NCI-H748 treated with DMSO at 0.1 percent for 48 hours (cell line): ENCODE results near the gene WWTR1.

Experiments used
- DNase-seq: peaks from one replicate; lab custom pipeline; 2025; lab: John Stamatoyannopoulos, UW

Gene WWTR1

DNA sequence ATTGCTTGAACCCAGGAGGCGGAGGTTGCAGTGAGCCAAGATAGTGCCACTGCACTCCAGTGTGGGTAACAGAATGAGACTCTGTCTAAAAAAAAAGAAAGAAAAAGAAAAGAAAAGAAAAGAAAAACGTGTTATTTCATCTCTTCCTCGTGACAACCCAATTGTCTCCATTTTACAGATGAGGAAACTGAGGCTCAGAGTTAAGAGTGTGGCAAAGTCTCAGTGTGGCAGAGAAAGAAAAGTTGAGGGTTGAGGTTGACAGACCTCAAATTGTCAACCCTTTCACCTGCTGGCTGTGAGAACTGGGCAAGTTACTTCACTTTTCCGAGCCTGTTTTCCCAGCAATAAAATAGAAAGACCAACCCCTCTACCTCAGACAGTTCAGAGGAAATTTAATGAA, 123.7 kb downstream of the WWTR1 start:
- no peak for DNase-seq

DNA sequence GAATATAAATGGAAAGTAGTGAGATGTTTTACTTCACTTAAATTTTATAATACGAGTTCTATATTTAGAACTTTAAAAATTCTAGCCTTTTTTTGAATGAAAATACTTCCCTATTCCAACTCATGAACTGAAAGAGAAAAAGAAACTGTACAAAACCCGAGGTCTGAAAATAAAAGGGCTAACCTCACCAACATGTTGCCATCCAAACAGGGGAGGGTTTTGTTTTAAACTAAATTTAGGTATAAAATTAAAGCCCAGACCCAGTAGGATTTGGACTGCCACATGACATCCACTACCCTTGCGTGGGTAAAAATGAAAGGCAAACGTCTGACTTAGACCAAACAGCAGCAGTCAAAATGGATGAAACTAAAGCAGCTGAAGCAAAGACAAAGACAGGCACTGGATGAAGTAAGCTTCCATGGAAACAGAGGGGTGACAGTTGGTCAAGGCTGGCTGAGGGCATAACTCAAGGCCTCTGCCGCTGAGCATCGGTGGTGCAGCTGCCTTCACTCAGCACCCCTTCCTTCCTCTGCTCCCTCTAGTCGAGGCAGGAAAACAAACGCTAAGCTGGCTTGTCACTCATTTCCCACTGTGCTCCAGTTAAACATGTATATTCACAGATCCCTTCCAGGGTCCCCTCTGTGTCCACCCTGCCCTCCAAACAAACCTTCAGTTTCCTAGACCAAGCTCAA, 125.2 kb downstream of the WWTR1 start:
- DNase-seq: no peak

DNA sequence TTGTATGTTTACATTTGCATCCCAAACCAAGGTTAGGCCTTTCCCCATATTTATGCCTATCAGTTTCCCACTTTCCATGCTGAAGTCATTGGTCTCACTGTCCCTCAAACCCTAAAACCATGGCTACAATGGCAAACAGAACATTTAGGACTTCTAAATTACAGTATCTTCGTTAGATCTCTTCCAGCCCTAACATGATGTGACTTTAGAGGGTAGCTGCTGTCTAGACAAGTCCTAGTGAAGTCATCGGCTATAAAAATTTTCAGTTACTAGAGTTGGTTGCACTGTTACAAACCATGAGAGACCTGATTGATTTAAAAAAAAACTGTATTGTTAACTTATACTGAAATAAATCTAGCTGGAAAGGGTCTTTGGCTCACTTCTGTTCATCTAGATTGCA, 128.7 kb downstream of the WWTR1 start:
- no peak for DNase-seq

DNA sequence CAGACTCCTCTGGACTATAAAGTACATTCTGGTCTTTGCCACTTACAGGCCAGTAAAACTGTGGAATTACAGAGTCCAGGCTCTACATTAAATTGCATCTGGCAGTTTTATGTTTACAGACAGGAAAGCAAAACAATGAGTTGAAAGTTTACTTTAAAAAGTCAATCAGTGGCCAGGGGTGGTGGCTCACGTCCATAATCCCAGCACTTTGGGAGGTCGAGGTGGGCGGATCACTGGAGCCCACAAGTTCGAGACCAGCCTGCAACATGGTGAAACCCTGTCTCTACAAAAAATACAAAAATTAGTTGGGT, 129.5 kb downstream of the WWTR1 start:
- no peak for DNase-seq

DNA sequence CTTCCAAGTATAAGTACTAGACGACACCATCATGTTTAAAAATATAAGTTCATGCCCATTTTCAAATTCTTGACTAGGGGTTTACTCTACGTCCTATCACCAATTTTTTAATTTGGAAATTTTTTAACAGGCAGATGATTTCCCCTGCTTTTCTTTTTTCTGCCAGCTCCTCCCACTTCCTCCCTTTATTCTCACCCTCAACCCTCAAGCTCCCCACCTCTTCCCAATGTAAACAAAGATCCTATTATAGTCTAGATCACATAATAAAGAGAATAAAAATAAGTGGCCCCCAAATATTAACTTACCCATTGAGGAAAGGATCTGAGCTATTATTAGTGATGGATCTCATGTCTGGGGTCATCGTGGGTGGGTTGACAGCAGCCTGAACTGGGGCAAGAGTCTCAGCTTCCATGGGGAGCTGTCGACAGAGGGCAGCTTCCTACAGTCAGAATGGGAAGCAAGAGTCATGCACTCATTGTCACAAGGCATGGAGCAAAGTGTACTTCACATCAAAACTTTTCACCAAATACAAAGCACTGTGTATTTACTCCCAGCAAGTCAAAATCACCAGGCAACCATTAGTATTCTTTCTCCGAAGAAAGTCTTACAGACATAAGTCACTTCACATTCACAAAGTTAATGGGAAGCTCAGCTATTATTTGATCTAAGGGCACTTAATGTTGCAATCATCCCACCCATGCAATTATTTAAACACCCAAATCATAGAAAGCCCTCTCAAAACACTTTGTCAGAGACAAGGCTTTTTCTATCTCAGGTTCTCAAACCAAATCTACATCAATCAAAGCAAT, 130.1 kb downstream of the WWTR1 start:
- peak; percentile 42 for DNase-seq

DNA sequence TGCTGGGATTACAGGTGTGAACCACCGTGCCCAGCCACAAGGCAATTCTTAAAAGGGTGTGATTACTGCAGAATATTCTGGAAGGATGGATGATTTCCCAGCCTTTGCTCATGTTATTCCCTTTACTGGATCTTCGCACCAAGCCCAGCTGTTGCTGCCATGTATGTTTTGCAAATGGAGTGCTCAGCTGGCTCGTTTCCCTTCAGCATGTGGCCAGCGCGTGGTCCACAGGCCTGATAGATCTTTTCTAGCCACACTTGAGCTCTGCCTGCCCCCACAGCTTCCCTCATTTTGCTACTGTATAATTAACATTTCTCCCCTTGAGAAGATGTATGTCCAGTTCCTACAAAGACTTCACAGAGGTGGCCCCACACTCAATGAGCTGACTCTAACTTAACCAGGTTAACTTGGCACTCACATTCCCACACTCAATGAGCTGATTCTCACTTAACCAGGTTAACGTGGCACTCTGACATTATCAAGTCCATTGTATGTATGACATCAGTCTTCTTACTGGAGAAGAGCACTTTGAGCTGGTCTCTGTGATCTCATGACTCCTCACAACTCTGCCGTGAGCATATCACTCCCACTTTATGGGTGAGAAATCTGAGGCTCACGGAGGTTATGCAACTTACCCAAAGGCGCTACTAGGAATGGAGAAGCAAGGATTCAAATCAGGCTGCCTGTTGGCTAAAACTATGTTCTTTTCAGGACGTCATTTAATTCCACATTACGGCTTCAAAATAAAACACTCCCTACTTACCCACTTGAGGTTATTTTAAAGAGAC, 134.1 kb downstream of the WWTR1 start:
- no peak for DNase-seq

DNA sequence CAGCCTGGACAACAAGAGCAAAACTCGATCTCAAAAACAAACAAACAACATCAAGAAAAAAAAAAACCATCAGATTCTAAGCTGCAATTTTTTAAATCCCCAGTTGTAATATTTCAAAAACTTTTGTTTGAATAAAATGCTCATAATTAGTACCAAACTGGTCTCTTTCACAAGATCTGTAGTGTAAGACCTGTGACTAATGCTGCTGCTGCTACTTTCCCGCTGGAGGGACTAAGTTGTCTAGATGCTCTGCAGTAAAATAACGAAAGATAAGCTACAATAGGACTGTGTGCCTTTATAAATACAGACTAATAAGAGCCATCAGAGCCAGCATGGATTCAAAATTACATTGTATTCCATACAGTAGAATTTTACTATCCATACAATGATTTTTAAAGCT, 137.9 kb downstream of the WWTR1 start:
- DNase-seq: no peak

DNA sequence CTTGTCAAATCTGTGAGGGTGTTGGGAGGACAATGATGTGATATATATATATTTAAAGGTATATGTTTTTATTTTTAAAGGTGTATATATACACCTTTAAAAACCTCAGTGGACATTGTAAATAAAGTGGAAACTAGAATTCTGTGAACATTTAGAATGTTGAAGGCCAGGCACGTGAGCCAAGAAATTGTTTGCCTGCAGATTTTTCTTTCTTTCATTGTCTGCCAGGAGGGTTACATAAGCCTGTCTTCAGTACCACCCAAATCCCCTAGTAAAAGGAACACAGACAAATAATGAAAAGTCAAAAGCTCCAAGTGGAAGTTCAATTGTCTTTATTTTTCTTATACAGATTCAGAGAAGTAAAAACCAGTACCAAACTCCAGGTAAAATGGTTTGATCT, 140.9 kb downstream of the WWTR1 start:
- DNase-seq: no peak

DNA sequence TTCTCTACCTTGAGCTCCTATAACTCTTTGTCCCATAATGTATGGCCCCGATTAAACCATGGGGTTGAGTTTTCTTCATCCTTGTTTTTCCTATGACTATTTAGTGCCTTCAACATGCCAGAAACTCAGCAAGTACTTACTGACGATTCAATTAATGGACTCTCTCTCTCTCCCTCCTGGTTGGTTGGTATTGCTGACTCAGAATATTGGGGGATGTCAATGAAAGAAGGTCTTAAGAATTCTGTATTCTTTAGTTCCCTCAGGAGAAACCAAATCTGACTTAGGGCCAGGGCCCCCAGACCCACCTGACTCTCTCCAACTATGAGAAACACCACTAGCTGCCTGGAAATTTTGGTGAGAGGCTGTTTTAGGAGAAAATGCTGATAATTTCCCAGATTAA, 142.6 kb downstream of the WWTR1 start:
- no peak for DNase-seq

DNA sequence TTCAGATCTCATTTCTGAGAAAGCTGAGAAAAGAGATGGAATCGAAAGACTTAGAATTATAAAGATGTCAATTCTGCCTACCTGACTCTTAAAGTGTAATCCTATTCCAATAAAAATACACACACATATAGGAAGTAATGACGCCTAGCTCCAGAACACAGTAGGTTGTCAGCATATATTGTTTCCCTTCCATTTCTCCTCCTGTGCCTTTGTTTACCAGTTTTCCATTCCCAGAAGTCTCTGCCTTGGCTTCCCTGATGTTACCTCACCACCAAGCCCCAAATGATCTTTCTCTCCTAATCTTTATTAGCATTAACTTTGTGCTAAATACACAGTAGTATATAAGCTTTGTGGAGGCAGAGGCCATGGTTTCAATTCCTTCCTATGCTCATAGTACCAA, 143.4 kb downstream of the WWTR1 start:
- DNase-seq: no peak

DNA sequence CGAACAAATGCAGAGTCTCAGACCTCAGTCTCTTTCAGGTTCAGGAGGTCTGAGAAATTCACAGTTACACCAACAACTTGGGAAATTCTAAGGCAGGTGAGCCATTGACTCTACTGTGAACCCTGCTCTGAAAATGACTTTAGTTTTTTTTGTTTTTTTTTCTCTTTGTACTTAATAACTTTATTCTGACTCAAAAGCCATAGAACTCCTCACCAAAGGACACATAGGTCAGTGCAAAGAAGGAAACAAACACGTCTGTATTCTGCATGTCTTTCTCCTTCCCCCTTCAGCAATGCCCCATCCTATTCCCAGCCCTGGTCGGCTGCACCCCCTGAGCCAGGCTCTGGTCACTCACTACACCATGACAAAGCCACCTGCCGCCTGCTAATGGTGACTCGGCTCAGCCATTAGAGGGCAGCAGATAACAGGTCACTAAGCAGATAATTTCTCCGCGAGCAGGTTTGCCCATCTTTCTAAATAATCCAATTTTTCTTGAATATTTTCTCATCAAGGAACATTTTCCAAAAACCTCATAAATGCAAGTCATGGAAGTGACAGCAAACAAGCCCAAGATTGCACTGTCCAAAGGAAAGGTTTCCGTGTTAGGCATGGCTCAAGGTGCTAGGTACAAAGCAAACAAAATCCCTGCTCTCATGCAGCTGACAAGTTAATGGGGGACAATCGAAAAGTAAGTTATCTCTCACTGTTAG, 145.6 kb downstream of the WWTR1 start:
- DNase-seq: peak; percentile 54

DNA sequence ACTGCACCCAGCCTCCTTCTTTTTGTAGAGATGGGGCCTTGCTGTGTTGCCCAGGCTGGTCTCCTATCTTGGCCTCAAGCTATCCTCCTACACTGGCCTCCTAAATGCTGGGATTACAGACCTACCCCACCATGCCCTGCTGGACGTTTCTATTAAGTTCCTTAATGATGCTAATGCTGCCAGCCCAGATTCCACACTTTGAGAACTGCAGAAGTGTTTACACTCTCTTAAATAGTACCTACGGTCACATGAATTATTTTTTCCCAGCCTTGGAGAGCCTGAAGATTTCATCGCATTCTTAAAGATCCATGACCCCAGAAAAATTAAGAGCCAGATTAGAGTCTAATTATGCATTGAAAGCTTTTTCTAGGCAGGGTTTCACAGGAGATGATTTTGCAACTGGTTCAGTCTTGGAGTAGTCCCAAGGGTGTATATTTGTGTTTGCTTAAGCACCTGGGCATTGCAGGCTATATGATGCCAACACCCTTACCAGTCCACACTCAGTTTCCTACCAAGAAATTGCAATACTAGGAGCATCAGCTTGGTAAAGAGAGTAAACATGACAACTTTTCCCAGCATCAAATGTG, 146.7 kb downstream of the WWTR1 start:
- no peak for DNase-seq

DNA sequence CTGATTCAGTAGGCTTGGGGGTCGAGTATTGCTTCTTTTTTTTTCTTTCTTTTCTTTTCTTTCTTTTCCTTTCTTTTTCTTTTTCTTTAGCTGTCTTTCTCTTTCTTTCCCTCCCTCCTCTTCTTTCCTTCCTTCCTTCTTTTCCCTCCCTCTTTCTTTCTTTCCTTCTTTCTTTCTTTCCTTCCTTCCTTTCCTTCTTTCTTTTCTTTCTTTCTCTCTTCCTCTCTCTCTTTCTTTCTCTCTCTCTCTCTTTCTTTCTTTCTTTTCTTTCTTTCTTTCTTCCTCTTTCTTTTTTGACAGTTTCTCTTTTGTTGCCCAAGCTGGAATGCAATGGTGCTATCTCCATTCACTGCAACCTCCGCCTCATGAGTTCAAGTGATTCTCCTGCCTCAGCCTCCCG, 147.3 kb downstream of the WWTR1 start:
- DNase-seq: no peak

DNA sequence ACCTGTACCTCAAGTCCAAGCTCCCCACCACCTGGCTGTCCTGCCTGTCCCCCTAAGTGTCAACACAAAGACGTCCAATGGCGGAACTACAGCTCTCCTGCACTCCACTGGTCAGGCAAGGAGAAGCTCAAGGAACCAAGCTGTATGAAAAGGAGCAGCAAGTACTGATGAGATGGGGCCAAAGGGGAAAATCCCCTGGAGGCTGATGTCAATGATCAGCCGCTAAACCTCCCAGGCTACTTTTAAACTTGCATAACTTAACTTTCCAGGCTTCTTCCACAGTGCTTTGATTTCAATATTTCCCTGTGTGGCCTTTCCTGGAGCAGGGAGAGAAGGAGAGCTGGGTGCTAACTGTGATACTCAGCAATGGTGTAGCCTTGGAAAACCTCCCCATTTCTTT, 148.3 kb downstream of the WWTR1 start:
- no peak for DNase-seq

DNA sequence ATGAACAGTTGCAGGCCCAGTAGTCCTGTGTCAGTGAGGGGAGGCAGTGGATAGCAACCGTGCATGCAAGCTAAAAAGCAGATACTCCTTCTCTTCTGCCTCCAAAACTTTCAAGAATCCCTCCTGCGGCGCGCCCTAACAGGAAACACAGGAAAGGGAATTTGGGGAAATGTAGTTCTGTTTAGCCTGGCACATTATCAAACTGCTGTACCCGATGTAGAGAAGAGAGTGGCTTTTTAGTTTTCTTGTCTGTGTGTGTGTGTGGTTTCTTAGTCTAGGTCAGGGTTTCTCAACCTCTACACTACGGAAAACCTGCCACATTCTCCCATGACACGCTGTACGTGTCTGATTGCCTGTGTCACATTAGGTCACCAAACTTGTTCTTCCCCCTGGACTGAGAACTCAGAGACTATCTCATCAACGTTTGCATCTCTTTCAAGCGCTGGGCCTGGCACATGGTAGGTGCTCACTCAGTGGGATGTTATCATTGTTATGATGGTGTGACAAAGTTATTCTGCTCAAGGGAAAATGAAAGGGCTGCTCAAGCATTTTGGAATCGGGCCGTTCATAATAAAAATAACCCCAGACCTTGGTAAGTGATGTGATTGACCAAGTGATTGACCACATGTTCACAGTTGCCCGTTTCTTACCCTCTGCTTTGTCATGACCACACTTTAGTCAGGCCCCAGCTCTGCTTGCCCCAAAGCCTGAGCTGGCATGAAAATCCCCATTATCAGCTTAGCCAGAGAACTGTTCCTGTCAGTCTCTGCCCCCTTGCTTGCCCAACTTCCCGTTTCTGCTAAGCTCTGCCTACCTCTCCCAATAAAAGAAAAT, 150.1 kb downstream of the WWTR1 start:
- no peak for DNase-seq

DNA sequence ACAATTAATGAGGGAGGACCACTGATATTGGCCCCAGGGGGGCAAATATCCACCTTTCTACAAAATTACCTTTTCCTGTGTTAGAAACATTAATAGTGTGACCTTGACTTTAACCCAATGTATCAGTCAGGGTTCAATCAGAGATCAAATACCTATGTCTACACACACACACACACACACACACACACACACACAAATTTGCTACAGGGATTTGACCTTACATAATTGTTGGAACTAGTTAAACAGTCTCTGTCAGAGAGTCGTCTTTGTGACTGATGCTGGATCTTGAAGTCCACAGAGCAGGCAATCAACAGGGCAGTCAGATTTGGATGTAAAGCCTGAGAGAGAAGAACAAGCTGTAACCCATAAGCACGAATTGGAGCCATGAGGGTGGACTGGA, 150.9 kb downstream of the WWTR1 start:
- no peak for DNase-seq

DNA sequence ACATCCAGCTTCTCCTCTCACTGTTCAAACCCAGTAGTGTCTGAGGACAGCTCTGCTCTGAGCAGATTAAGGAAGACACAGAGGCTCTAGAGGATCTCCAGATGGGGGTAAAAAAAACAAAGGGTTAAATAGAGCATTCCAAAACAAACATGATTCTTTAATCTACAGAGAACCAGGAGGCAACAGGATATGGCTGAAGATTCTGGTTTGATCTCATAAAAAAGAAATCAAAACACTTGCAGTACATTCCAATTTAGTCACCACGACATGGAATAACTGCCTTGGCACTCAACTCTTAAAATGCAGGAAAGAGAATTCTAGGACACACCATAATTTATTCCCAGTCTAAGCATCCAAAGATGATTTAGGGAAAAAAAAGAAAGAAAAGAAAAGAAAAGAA, 151.3 kb downstream of the WWTR1 start:
- DNase-seq: no peak

DNA sequence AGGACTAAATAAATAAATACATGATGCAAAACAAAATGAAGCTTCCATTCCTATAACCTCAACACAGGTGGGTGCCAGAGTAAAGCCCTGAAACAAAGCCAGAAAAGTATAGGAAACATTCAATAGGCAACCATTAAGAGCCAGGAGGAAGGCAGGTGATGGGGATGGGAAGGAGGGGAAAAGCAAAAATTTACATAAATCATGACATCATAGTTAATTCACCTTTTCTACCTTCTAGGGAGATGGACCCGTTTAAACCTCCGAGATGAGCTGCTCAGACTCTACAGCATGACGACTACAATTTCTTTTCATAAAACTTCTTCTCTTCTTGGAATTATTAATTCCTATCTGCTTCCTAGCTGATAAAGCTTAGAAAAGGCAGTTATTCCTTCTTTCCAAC, 155.4 kb downstream of the WWTR1 start:
- DNase-seq: no peak

DNA sequence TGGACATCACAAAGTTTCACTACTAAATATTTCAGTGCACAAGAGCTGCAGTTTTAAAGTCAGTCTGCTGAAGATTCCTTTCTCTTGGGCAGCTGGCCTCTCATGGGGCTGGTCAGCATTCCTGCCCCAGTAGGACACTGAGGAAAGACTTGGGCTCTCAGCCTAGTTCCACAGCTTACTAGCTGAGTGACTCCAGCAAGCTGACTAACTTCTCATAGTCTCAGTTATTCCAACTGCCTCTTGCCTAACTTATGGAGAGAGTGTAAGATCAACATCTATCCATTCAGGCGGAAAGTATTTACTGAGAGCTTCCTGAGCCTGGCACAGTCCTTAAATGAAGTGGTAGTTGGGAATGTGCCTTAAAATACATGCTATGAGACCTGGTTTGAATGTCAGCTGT, 156.3 kb downstream of the WWTR1 start:
- DNase-seq: no peak

DNA sequence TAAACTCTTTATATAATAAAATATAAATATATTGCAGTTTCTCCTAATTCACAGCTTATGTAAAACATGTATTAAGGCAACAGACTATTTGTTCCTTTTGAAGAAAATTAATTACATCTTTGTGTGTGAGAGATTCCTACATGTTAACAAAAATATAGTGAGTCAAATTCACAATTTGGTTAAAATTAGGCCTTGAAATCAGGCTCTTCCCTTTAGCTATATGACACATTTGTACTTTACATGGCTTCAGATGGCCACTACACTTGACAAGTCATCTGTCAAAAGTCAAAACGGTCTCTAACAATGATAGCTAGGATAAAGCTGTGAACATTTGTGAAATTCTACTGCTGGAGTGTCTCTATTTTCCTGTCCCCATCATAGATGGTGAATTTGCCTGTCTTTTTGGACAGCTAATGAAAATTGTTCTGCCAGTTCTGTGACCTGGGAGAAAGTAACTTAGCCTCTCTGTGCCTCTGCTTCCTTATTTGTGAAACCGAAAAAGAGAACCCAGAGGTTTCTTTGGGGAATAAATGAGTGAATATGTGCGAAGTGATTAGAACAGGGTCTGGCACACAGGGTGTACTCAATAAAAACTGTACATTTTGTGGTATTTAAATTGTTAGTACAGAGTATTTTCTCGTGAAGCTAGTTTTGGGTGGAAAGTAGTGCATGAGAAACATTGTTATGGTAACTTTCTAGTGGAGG, 159.7 kb downstream of the WWTR1 start:
- DNase-seq: no peak

DNA sequence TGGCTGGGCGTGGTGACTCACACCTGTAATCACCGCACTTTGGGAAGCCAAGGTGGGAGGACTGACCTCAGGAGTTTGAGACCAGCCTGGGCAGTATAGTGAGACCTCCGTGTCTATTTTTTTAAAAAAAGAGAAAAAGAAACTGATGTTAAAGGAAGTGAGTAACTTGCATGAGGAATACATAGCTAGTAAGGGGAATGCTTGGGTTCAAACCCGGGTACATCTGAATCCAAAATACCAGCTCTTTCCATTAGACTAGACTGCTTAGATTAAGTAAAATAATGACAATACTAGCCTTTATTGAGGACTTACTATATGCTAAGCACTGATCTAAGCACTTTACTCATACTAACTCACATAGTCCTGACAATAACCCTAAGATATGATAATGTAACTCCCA, 160.9 kb downstream of the WWTR1 start:
- no peak for DNase-seq
